ENCODE measurements around the gene TRIM29.

Gene TRIM29

DNA sequence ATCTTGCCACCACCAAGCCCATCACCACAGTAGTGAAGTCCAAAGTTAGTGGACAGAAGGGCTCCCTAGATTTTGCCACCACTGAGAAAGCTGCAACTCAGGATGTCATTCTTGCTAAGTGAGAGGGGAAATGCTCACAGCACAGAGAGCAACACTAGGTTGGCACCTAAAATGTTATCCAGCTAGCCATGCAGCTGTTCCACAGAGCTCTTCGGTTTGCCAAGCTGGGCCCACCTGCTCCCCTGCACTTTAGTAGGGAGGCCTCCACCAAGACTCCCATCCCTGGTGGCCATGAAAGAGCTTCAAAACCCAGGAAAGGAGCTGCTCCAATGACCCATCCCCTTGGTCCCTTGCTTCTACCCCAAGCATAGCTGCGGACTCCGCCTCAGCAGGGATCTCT is 63.8 kb downstream of the TRIM29 start:
- TF ChIP-seq CSDC2 (CRISPR knock-in tag; IDR thresholded peaks at IDR 0.05) (no peak), ISL1 (CRISPR knock-in tag; IDR thresholded peaks at IDR 0.05) (no peak), ZNF565 (CRISPR knock-in tag; conservative IDR thresholded peaks at IDR 0.05; ENCODE audit: low read depth) (no peak), ZFP30 (CRISPR knock-in tag; IDR thresholded peaks at IDR 0.05) (no peak), BACH2 (CRISPR knock-in tag; IDR thresholded peaks at IDR 0.05; ENCODE audit: borderline replicate concordance) (no peak)
- TF ChIP-seq, protein P1, sequence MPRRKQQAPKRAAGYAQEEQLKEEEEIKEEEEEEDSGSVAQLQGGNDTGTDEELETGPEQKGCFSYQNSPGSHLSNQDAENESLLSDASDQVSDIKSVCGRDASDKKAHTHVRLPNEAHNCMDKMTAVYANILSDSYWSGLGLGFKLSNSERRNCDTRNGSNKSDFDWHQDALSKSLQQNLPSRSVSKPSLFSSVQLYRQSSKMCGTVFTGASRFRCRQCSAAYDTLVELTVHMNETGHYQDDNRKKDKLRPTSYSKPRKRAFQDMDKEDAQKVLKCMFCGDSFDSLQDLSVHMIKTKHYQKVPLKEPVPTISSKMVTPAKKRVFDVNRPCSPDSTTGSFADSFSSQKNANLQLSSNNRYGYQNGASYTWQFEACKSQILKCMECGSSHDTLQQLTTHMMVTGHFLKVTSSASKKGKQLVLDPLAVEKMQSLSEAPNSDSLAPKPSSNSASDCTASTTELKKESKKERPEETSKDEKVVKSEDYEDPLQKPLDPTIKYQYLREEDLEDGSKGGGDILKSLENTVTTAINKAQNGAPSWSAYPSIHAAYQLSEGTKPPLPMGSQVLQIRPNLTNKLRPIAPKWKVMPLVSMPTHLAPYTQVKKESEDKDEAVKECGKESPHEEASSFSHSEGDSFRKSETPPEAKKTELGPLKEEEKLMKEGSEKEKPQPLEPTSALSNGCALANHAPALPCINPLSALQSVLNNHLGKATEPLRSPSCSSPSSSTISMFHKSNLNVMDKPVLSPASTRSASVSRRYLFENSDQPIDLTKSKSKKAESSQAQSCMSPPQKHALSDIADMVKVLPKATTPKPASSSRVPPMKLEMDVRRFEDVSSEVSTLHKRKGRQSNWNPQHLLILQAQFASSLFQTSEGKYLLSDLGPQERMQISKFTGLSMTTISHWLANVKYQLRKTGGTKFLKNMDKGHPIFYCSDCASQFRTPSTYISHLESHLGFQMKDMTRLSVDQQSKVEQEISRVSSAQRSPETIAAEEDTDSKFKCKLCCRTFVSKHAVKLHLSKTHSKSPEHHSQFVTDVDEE (CRISPR knock-in tag; IDR thresholded peaks at IDR 0.05) = no peak
- TF ChIP-seq, protein P2, sequence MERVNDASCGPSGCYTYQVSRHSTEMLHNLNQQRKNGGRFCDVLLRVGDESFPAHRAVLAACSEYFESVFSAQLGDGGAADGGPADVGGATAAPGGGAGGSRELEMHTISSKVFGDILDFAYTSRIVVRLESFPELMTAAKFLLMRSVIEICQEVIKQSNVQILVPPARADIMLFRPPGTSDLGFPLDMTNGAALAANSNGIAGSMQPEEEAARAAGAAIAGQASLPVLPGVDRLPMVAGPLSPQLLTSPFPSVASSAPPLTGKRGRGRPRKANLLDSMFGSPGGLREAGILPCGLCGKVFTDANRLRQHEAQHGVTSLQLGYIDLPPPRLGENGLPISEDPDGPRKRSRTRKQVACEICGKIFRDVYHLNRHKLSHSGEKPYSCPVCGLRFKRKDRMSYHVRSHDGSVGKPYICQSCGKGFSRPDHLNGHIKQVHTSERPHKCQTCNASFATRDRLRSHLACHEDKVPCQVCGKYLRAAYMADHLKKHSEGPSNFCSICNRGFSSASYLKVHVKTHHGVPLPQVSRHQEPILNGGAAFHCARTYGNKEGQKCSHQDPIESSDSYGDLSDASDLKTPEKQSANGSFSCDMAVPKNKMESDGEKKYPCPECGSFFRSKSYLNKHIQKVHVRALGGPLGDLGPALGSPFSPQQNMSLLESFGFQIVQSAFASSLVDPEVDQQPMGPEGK (CRISPR knock-in tag; IDR thresholded peaks at IDR 0.05; ENCODE audit: borderline replicate concordance) = no peak
- ATAC-seq = no peak

DNA sequence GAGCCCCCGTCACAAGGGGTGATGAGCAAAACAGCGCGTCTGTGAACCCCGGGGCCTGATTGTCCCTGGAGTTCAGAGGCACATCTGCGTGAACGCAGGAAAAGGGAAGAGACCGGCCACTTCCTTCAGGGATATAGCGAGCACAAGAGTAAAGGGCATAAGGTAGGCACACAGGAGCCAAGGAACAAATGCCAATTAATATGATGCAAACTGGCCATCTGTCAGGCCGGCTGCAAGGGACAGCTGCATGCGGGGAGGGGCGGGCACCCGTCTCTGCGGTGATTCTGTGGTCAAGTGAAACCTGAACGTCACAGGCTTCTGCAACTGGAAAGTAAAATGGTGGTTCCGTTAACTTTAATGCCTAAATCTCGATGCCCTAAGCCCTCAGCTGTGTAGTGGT is 64.7 kb downstream of the TRIM29 start:
- TF ChIP-seq, protein P3, sequence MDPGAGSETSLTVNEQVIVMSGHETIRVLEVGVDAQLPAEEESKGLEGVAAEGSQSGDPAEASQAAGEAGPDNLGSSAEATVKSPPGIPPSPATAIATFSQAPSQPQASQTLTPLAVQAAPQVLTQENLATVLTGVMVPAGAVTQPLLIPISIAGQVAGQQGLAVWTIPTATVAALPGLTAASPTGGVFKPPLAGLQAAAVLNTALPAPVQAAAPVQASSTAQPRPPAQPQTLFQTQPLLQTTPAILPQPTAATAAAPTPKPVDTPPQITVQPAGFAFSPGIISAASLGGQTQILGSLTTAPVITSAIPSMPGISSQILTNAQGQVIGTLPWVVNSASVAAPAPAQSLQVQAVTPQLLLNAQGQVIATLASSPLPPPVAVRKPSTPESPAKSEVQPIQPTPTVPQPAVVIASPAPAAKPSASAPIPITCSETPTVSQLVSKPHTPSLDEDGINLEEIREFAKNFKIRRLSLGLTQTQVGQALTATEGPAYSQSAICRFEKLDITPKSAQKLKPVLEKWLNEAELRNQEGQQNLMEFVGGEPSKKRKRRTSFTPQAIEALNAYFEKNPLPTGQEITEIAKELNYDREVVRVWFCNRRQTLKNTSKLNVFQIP (CRISPR knock-in tag; IDR thresholded peaks at IDR 0.05; ENCODE audit: borderline replicate concordance, low read depth) = no peak
- no peak for ATAC-seq

DNA sequence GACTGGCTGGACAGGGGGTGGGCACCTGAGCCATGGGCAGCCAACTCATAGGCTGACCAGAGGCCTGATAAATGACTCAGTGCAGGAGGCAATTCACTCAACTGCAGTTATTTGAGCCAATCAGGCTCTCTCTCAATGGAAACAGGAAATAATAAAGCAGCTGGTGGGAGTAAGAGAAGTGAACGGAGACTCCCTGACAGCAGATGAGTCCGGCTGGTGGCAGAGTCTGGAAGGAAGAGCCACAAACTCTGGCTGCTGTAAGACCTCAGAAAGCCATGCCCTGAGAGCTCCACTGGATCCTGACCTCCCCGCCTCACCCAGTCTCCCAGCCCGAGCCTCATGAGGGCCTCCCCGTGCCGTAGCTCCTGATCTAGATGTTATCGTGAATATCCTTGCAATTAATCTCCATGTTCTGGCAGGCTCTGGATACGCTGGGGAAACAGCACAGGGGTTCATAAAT is 69.8 kb downstream of the TRIM29 start:
- peak; percentile 91 for ATAC-seq
- TF ChIP-seq, protein P1 (CRISPR knock-in tag; IDR thresholded peaks at IDR 0.05) = peak; percentile 35; the same call in 1 of the 2 replicates
- no peak for TF ChIP-seq ZFP30 (CRISPR knock-in tag; IDR thresholded peaks at IDR 0.05)
- TF ChIP-seq, protein P4, sequence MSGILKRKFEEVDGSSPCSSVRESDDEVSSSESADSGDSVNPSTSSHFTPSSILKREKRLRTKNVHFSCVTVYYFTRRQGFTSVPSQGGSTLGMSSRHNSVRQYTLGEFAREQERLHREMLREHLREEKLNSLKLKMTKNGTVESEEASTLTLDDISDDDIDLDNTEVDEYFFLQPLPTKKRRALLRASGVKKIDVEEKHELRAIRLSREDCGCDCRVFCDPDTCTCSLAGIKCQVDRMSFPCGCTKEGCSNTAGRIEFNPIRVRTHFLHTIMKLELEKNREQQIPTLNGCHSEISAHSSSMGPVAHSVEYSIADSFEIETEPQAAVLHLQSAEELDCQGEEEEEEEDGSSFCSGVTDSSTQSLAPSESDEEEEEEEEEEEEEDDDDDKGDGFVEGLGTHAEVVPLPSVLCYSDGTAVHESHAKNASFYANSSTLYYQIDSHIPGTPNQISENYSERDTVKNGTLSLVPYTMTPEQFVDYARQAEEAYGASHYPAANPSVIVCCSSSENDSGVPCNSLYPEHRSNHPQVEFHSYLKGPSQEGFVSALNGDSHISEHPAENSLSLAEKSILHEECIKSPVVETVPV (CRISPR knock-in tag; IDR thresholded peaks at IDR 0.05) = no peak
- TF ChIP-seq, protein P5, sequence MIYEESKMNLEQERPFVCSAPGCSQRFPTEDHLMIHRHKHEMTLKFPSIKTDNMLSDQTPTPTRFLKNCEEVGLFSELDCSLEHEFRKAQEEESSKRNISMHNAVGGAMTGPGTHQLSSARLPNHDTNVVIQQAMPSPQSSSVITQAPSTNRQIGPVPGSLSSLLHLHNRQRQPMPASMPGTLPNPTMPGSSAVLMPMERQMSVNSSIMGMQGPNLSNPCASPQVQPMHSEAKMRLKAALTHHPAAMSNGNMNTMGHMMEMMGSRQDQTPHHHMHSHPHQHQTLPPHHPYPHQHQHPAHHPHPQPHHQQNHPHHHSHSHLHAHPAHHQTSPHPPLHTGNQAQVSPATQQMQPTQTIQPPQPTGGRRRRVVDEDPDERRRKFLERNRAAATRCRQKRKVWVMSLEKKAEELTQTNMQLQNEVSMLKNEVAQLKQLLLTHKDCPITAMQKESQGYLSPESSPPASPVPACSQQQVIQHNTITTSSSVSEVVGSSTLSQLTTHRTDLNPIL (CRISPR knock-in tag; IDR thresholded peaks at IDR 0.05; ENCODE audit: low read depth) = no peak
- TF ChIP-seq TCF4 (CRISPR knock-in tag; IDR thresholded peaks at IDR 0.05; ENCODE audit: borderline replicate concordance) = no peak
- no peak for TF ChIP-seq PPARA (CRISPR knock-in tag; IDR thresholded peaks at IDR 0.05; ENCODE audit: borderline replicate concordance)
- TF ChIP-seq BACH2 (CRISPR knock-in tag; IDR thresholded peaks at IDR 0.05; ENCODE audit: borderline replicate concordance) = no peak
- 0 out of 2 replicates have a peak, but pooled peaks have one; percentile 25 for TF ChIP-seq ARNTL (CRISPR knock-in tag; IDR thresholded peaks at IDR 0.05; ENCODE audit: borderline replicate concordance, low read depth)

All from SK-N-SH treated with all-trans-retinoic acid at 6 μM for 48 hours (cell line).